Right kidney (tissue), 1 donor: ENCODE data around the gene WDTC1.

Experiments used
- DNase-seq: peaks from one replicate; pipeline ENCODE4 v3.0.0-alpha.2; 2016

WDTC1 gene

DNA sequence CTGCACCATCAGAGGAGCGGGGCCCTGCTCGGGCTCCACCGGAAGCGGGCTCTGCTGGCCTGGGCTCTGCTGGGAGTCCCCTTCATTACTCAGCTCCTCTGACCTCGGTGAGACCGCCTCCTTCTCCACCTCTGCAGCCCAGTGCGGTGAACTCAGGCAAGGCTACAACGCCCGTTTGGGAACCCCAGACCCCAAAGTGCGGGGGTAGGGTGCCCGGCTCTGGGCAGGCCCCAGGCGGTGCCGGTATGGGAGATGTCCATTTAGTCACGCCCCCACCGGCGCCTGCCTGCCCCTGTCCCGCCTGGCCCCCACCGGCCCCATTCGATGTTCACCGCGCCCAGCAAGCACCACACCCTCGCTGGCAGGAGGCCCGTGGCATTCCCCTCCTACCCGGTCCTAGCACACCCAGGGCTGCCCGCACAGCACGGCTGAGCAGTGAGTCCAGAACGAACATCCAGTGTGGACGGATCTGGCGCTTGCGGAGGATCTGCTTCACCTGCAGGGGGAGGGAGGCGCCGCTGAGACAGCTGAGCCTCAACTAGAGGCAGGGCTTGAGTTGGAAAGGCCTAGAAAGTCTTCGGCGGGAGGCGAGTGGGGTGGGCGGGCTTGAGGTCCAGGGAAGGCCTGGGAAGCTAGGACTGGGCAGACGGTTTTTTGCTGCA, 122.3 kb downstream of the WDTC1 start:
- no peak for DNase-seq

GRCh38 chr1:27357281-27358037, 123.0 kb downstream of the WDTC1 start:
- DNase-seq, result peak; percentile 82
